SK-N-SH (cell line): ENCODE results near the gene PPL. TPM values are rescaled to one million over a fixed set of nuclear protein-coding genes. Genes with fewer than 3 reads are reported as not detected.
A peak's percentile ranks its signal among the peaks of the same experiment; 100 is the strongest.

Experiments
- CTCF ChIA-PET: fragments of 300-600, 350-600 bp; formaldehyde crosslinking; extraction: SDS; loops from one replicate; lab custom pipeline; 2021; lab: Yijun Ruan, JAX
- POLR2A ChIA-PET: fragments of 350-600 bp; sonication (Branson Sonifier 250); formaldehyde crosslinking; extraction: SDS; loops from one replicate; lab custom pipeline; 2020; ENCODE audit warnings: antibody characterized with exemption, inconsistent platforms; lab: Yijun Ruan, JAX
- DNase-seq: peaks from one replicate; pipeline ENCODE4 v3.0.0; 2012
- H2AFZ ChIP-seq: fragments of 200-600 bp; sonication (generic); 2 replicates; pipeline ENCODE4 v1.8.1; 2016; ENCODE audit warnings: antibody characterized with exemption, mild to moderate bottlenecking, low read depth
- H3F3A ChIP-seq: fragments of 200-600 bp; sonication (generic); replicated peaks from 2 replicates; pipeline ENCODE3; 2016; ENCODE audit warnings: antibody characterized with exemption, mild to moderate bottlenecking; ENCODE audit not compliant: insufficient read depth
- H3K27ac ChIP-seq, 2 experiments: fragments of 200-500 bp in 1 of 2; fragments of 200-600 bp in 1 of 2; sonication (Bioruptor generic) in 1 of 2; sonication (generic), shearing (Covaris generic) in 1 of 2; 2 replicates each; pipeline versions ENCODE4 v1.5.1 to v1.6.1; 2014 to 2016; ENCODE audit warnings: low read depth in 2 of 2, inconsistent platforms in 1 of 2, low read length in 1 of 2, mild to moderate bottlenecking in 1 of 2, mixed read lengths in 1 of 2
- H3K27me3 ChIP-seq: fragments of 200-600 bp; sonication (generic), shearing (Covaris generic); 2 replicates; pipeline ENCODE4 v1.6.1; 2016; ENCODE audit warnings: mixed run types; ENCODE audit not compliant: insufficient read depth
- H3K36me3 ChIP-seq, 2 experiments: fragments of 200-500 bp in 1 of 2; fragments of 200-600 bp in 1 of 2; sonication (Bioruptor generic) in 1 of 2; sonication (generic) in 1 of 2; replicated peaks in 1 of 2; 2 replicates each; pipeline versions ENCODE3 to v1.5.1; 2014 to 2016; ENCODE audit warnings: low read length in 1 of 2, mild to moderate bottlenecking in 1 of 2; ENCODE audit not compliant: insufficient read depth in 2 of 2, control insufficient read depth in 1 of 2
- H3K4me1 ChIP-seq, 2 experiments: fragments of 200-500 bp in 1 of 2; fragments of 200-600 bp in 1 of 2; sonication (Bioruptor generic) in 1 of 2; sonication (generic), shearing (Covaris generic) in 1 of 2; 2 replicates each; pipeline versions ENCODE4 v1.5.1 to v1.6.1; 2014 to 2016; ENCODE audit warnings: low read depth in 1 of 2, low read length in 1 of 2, mixed run types in 1 of 2; ENCODE audit not compliant: insufficient read depth in 2 of 2, control insufficient read depth in 1 of 2
- H3K4me2 ChIP-seq: fragments of 200-600 bp; sonication (generic), shearing (Covaris generic); 2 replicates; pipeline ENCODE4 v1.6.1; 2017; ENCODE audit warnings: mixed run types
- H3K4me3 ChIP-seq, 2 experiments: fragments of 200-500 bp in 1 of 2; fragments of 200-600 bp in 1 of 2; sonication (Bioruptor generic) in 1 of 2; sonication (generic), shearing (Covaris generic) in 1 of 2; 2 replicates each; pipeline versions ENCODE4 v1.5.1 to v1.8.1; 2014 to 2016; ENCODE audit warnings: low read depth in 2 of 2, inconsistent platforms in 1 of 2, low read length in 1 of 2, mild to moderate bottlenecking in 1 of 2, mixed read lengths in 1 of 2, moderate library complexity in 1 of 2
- H3K79me2 ChIP-seq: fragments of 200-600 bp; sonication (generic); 2 replicates; pipeline ENCODE4 v1.8.1; 2017; ENCODE audit warnings: mild to moderate bottlenecking; ENCODE audit not compliant: insufficient read depth
- H3K9ac ChIP-seq: fragments of 200-600 bp; sonication (generic); 2 replicates; pipeline ENCODE4 v1.6.1; 2017; ENCODE audit warnings: mixed run types
- H3K9me2 ChIP-seq: fragments of 200-600 bp; sonication (generic); 2 replicates; pipeline ENCODE4 v1.6.1; 2017; ENCODE audit warnings: mixed run types
- H3K9me3 ChIP-seq: fragments of 200-600 bp; sonication (generic); 2 replicates; pipeline ENCODE4 v1.6.1; 2017; ENCODE audit warnings: mixed run types, mild to moderate bottlenecking, moderate library complexity
- H4K20me1 ChIP-seq: fragments of 200-600 bp; sonication (generic); 2 replicates; pipeline ENCODE4 v1.6.1; 2017; ENCODE audit warnings: mild to moderate bottlenecking, mixed run types; ENCODE audit not compliant: insufficient read depth
- CHD2 ChIP-seq: fragments of 150-350 bp; IDR thresholded peaks from 2 replicates; pipeline ENCODE4 v1.6.1; 2018; ENCODE audit warnings: low read length; ENCODE audit not compliant: partially characterized antibody
- ELF1 ChIP-seq: IDR thresholded peaks from 2 replicates; pipeline ENCODE4 v1.4.0; 2012
- EP300 ChIP-seq, 2 experiments: IDR thresholded peaks; 2 replicates each; pipeline versions ENCODE4 v1.4.0 to v1.6.1; 2012; ENCODE audit warnings: borderline replicate concordance in 1 of 2, low read depth in 1 of 2, low read length in 1 of 2
- EZH2phosphoT487 ChIP-seq: fragments of 200-600 bp; sonication (generic); IDR thresholded peaks from 2 replicates; pipeline ENCODE4 v1.6.1; 2017; ENCODE audit warnings: low read depth, mixed run types, mild to moderate bottlenecking, antibody characterized with exemption, moderate library complexity, borderline replicate concordance
- GABPA ChIP-seq: IDR thresholded peaks from 2 replicates; pipeline ENCODE4 v1.4.0; 2012; ENCODE audit warnings: low read depth, mild to moderate bottlenecking
- GATA2 ChIP-seq: sonication (generic); formaldehyde crosslinking; IDR thresholded peaks from 2 replicates; pipeline ENCODE4 v1.5.0; 2020; ENCODE audit warnings: mild to moderate bottlenecking, missing genetic modification reagents
- JUND ChIP-seq: IDR thresholded peaks from 2 replicates; pipeline ENCODE4 v1.4.0; 2012
- MEF2A ChIP-seq: IDR thresholded peaks from 2 replicates; pipeline ENCODE4 v1.4.0; 2012; ENCODE audit warnings: low read depth, borderline replicate concordance
- MXI1 ChIP-seq: IDR thresholded peaks from 2 replicates; pipeline ENCODE4 v1.6.1; 2012; ENCODE audit warnings: mild to moderate bottlenecking, low read depth, low read length, improper control_type of control experiment
- NFIC ChIP-seq: IDR thresholded peaks from 2 replicates; pipeline ENCODE4 v1.4.0; 2012; ENCODE audit warnings: borderline replicate concordance
- POLR2AphosphoS5 ChIP-seq: IDR thresholded peaks from 2 replicates; pipeline ENCODE4 v1.6.1; 2012; ENCODE audit warnings: low read depth, low read length
- RAD21 ChIP-seq: IDR thresholded peaks from 2 replicates; pipeline ENCODE4 v1.6.1; 2012; ENCODE audit warnings: mild to moderate bottlenecking, low read length
- RCOR1 ChIP-seq: fragments of 150-350 bp; IDR thresholded peaks from 2 replicates; pipeline ENCODE4 v1.6.1; 2017; ENCODE audit warnings: antibody characterized with exemption, low read length
- RXRA ChIP-seq: IDR thresholded peaks from 2 replicates; pipeline ENCODE4 v1.4.0; 2012; ENCODE audit warnings: low read depth, mild to moderate bottlenecking, borderline replicate concordance
- TCF12 ChIP-seq: IDR thresholded peaks from 2 replicates; pipeline ENCODE4 v1.4.0; 2012
- YY1 ChIP-seq: IDR thresholded peaks from 2 replicates; pipeline ENCODE4 v1.4.0; 2012; ENCODE audit warnings: low read depth, mild to moderate bottlenecking
- WGBS: methylation state at CpG from one replicate; pipeline ENCODE4 v1.1.6; 2017; ENCODE audit warnings: low lambda C conversion rate; 5-methylcytosine and 5-hydroxymethylcytosine counted together
- polyA plus RNA-seq, 3 experiments: library from polyadenylated mRNA; depleted of rRNA; stranded (reverse); fragments of >200 nt; gene quantifications; 2 replicates each; pipeline ENCODE4 v1.2.3, GENCODE V29; 2012
- TF ChIP-seq, protein P1 (sequence below): IDR thresholded peaks from 2 replicates; pipeline ENCODE4 v1.4.0; 2012; ENCODE audit warnings: low read depth, borderline replicate concordance

The PPL gene
- polyA plus RNA-seq, 1 of the 3 experiments (the other 2 are of a cell fraction), result 24.6 TPM

DNA sequence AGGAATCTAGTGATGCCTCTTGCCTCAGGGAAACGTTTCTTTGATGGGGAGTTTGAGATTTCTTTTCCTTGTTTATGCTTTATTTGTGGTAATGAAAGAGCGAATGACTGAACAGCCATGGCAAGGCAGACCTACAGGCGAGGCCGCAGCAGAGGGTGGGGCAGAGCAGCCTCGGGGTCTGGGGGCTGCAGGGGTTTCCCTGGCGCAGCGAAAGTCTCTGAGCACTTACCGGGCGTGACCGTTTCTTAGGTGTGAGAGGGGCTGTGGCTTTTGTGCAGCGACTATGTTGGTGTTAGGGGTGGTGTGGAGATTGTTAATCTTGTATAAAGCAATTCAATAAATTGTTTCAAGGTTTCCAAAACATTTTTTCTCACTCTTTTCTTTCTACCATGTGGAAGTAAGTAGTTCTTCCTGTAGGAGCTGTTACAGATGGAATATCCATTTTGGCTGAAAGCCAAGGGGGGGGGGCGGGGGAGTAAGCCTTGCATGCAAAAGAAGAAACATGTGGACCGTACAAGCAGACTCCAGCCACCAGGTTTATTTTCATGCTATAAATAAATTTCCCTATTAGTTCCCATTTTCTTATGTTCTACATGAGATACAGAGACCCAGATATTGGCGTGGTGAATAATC is 54.8 kb downstream of the PPL start:
- Histone ChIP-seq H3K4me1 (peaks cover 11 to 24% of the 10 kb centered on the region in 2 experiments; a peak in 3 of 4 replicates), H3K36me3 (peaks cover 39 to 73% of the 10 kb centered on the region in 2 experiments), H3K27ac (peak overlapping the region; percentile 44 to 80), H3K4me3 (no peak overlapping the region), H3F3A (peaks cover 24% of the 10 kb centered on the region), H3K9me3 (no peaks in the 10 kb centered on the region), H3K9me2 (no peaks in the 10 kb centered on the region), H3K27me3 (no peaks in the 10 kb centered on the region), H3K9ac (no peak overlapping the region), H4K20me1 (peaks cover 26% of the 10 kb centered on the region), H3K79me2 (peaks cover 9% of the 10 kb centered on the region; the same call in 1 of the 2 replicates), H3K4me2 (peak overlapping the region; percentile 3; the same call in 1 of the 2 replicates), H2AFZ (no peak overlapping the region)
- DNase-seq, result peak; percentile 73
- CTCF ChIA-PET, result no interaction called here
- POLR2A ChIA-PET, result interaction anchor here (0.7 kb wide), 1 partner anchor 1181 kb away, joined by 3 read pairs; no protein-coding TSS in a partner anchor
- TF ChIP-seq NFIC (peak; percentile 76), MXI1 (no peak; the same call in none of the 2 replicates), JUND (no peak), TCF12 (no peak), RAD21 (no peak), YY1 (no peak)
- 59% methylated on average over 14 of the region's 14 CpGs for WGBS

DNA sequence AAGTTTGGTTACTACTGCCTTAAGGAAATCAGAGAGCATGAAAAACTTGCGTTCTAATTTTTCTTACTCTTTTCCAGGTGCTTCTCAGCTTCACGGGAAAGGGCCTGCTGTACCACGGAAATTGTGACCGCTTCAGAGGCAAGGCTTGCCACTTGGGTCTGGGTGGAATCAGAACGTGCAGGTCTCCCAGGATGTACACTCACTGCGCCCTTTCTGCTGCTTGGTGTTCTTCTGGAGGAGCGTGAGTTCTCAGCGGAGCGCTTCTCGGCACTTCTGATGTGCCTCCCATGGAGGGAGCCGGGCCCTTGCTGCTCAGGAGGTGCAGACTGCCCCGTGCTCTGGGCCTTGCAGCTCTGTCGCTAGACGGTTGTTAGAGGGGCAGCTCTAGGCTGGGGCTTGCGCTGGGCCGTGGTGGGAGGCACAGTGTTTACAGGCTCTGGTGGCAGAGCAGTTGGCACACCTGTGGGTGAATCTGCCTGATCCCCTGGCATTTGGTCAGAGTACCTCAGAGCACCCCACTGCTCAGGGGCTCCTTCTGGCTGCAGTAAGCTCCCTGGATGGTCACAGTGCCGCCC is 56.9 kb downstream of the PPL start:
- H3K9me2 ChIP-seq, result no peaks in the 10 kb centered on the region
- DNase-seq, result no peak
- H3K36me3 ChIP-seq, result peaks cover 50 to 69% of the 10 kb centered on the region in 2 experiments
- no peak overlapping the region for H3K4me3 ChIP-seq
- H4K20me1 ChIP-seq, result peaks cover 26% of the 10 kb centered on the region
- no peaks in the 10 kb centered on the region for H3K27me3 ChIP-seq
- no peak overlapping the region for H3K9ac ChIP-seq
- POLR2A ChIA-PET, result no interaction called here
- 96% methylated on average over 4 of the region's 17 CpGs for WGBS
- CTCF ChIA-PET, result no interaction called here
- H3K4me1 ChIP-seq, result peaks cover 11 to 24% of the 10 kb centered on the region in 2 experiments; a peak in 3 of 4 replicates
- H3K27ac ChIP-seq, result no peak overlapping the region
- no peaks in the 10 kb centered on the region for H3K9me3 ChIP-seq
- peaks cover 24% of the 10 kb centered on the region for H3F3A ChIP-seq
- no peak overlapping the region for H2AFZ ChIP-seq
- no peak overlapping the region for H3K4me2 ChIP-seq
- peaks cover 9% of the 10 kb centered on the region; the same call in 1 of the 2 replicates for H3K79me2 ChIP-seq
- TF ChIP-seq, protein P1, sequence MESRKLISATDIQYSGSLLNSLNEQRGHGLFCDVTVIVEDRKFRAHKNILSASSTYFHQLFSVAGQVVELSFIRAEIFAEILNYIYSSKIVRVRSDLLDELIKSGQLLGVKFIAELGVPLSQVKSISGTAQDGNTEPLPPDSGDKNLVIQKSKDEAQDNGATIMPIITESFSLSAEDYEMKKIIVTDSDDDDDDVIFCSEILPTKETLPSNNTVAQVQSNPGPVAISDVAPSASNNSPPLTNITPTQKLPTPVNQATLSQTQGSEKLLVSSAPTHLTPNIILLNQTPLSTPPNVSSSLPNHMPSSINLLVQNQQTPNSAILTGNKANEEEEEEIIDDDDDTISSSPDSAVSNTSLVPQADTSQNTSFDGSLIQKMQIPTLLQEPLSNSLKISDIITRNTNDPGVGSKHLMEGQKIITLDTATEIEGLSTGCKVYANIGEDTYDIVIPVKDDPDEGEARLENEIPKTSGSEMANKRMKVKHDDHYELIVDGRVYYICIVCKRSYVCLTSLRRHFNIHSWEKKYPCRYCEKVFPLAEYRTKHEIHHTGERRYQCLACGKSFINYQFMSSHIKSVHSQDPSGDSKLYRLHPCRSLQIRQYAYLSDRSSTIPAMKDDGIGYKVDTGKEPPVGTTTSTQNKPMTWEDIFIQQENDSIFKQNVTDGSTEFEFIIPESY, result no peak
- TF ChIP-seq POLR2AphosphoS5 (no peak), CHD2 (no peak), RCOR1 (no peak), MXI1 (no peak), MEF2A (no peak), GABPA (no peak), GATA2 (no peak), ELF1 (no peak), EP300 (IDR thresholded peaks at IDR 0.05; ENCODE audit: borderline replicate concordance in 1 of 2, low read depth in 1 of 2, low read length in 1 of 2) (no peak), EZH2phosphoT487 (no peak), RXRA (no peak)
- TF ChIP-seq, all 33 proteins: peak for 0
